ENCODE measurements around the gene TMEM145.

The TMEM145 gene

GRCh38 chr19:42272535-42272897 lies 40.6 kb upstream of the TMEM145 start:
- Histone ChIP-seq H3K4me1 (ENCODE audit: control insufficient read depth, insufficient read depth, low read length) (peaks cover 29% of the 10 kb centered on the region), H3K9ac (ENCODE audit: low read length) (no peak overlapping the region), H3K27me3 (ENCODE audit: control insufficient read depth, insufficient read depth, low read length) (no peaks in the 10 kb centered on the region), H3K4me3 (ENCODE audit: low read length) (no peak overlapping the region), H3K36me3 (ENCODE audit: control insufficient read depth, insufficient read depth, low read length) (peaks cover 13% of the 10 kb centered on the region), H3K27ac (ENCODE audit: low read depth, low read length) (no peak overlapping the region)

DNA sequence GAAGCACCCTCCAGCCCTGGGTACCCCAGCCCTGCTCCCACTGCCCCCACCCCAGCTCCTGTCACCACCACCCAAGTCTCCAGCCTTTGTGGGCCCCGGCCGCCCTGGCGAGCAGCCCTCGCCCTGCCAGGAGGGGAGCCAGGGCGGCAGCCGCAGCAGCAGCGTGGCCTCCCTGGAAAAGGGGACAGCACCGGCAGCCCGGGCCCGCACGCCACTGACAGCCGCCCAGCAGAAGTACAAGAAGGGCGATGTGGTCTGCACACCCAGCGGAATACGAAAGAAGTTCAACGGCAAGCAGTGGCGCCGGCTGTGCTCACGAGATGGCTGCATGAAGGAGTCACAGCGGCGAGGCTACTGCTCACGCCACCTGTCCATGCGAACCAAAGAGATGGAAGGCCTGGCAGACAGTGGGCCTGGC lies 40.1 kb upstream of the TMEM145 start:
- Histone ChIP-seq H3K27ac (ENCODE audit: low read depth, low read length) (no peak overlapping the region), H3K27me3 (ENCODE audit: control insufficient read depth, insufficient read depth, low read length) (no peaks in the 10 kb centered on the region), H3K36me3 (ENCODE audit: control insufficient read depth, insufficient read depth, low read length) (peaks cover 13% of the 10 kb centered on the region), H3K4me1 (ENCODE audit: control insufficient read depth, insufficient read depth, low read length) (peaks cover 30% of the 10 kb centered on the region), H3K4me3 (ENCODE audit: low read length) (no peak overlapping the region), H3K9ac (ENCODE audit: low read length) (no peak overlapping the region)

- peaks cover 13% of the 10 kb centered on the region for H3K36me3 ChIP-seq (ENCODE audit: control insufficient read depth, insufficient read depth, low read length)
- peaks cover 35% of the 10 kb centered on the region for H3K4me1 ChIP-seq (ENCODE audit: control insufficient read depth, insufficient read depth, low read length)
- H3K27me3 ChIP-seq (ENCODE audit: control insufficient read depth, insufficient read depth, low read length): no peaks in the 10 kb centered on the region
- H3K4me3 ChIP-seq (ENCODE audit: low read length): no peak overlapping the region
- H3K27ac ChIP-seq (ENCODE audit: low read depth, low read length): no peak overlapping the region
- no peak overlapping the region for H3K9ac ChIP-seq (ENCODE audit: low read length)
Observed at GRCh38 chr19:42273407-42274064, 39.6 kb upstream of the TMEM145 start.

DNA sequence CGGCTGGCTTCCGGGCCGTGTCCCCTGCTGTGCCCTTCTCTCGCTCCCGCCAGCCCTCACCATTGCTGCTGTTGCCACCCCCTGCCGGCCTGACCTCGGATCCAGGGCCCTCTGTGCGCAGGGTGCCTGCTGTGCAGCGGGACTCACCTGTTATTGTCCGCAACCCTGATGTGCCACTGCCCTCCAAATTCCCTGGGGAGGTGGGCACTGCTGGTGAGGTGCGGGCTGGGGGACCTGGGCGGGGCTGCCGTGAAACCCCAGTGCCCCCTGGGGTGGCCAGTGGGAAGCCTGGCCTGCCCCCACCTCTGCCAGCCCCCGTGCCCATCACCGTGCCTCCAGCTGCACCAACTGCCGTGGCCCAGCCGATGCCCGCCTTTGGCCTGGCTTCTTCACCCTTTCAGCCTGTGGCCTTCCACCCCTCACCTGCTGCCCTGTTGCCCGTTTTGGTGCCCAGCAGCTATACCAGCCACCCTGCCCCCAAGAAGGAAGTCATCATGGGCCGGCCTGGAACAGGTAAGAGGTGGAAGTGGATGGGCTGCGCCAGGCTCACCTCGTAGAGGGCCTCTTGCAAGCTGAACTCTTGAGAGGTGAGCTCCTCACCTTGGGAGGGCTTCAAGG lies 38.9 kb upstream of the TMEM145 start:
- no peak overlapping the region for H3K27ac ChIP-seq (ENCODE audit: low read depth, low read length)
- no peak overlapping the region for H3K9ac ChIP-seq (ENCODE audit: low read length)
- H3K27me3 ChIP-seq (ENCODE audit: control insufficient read depth, insufficient read depth, low read length): no peaks in the 10 kb centered on the region
- H3K4me3 ChIP-seq (ENCODE audit: low read length): no peak overlapping the region
- H3K36me3 ChIP-seq (ENCODE audit: control insufficient read depth, insufficient read depth, low read length): peaks cover 13% of the 10 kb centered on the region
- H3K4me1 ChIP-seq (ENCODE audit: control insufficient read depth, insufficient read depth, low read length): peaks cover 42% of the 10 kb centered on the region

- Histone ChIP-seq H3K27ac (ENCODE audit: low read depth, low read length) (no peak overlapping the region), H3K4me1 (ENCODE audit: control insufficient read depth, insufficient read depth, low read length) (peaks cover 41% of the 10 kb centered on the region), H3K36me3 (ENCODE audit: control insufficient read depth, insufficient read depth, low read length) (peaks cover 13% of the 10 kb centered on the region), H3K27me3 (ENCODE audit: control insufficient read depth, insufficient read depth, low read length) (no peaks in the 10 kb centered on the region), H3K4me3 (ENCODE audit: low read length) (no peak overlapping the region), H3K9ac (ENCODE audit: low read length) (no peak overlapping the region)
Observed at GRCh38 chr19:42275103-42275502, 38.0 kb upstream of the TMEM145 start.

DNA sequence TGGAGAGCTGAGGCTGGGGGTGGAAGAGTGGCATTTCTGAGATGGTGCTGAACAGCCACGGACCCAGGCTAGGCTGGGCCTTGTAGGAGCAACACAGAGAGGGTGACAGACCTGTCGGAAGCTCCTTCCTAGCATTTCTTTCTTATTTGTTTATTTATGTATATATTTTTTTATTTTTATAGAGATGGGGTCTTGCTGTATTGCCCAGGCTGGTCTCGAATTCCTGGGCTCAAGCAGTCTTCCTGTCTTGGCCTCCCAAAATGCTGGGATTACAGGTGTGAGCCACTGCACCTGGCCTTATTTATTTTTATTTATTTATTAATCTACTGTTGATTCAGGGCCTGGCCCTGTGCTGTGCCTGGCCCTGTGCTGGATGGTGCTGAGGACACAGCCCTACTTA lies 37.6 kb upstream of the TMEM145 start:
- H3K27ac ChIP-seq (ENCODE audit: low read depth, low read length): no peak overlapping the region
- no peaks in the 10 kb centered on the region for H3K27me3 ChIP-seq (ENCODE audit: control insufficient read depth, insufficient read depth, low read length)
- H3K4me1 ChIP-seq (ENCODE audit: control insufficient read depth, insufficient read depth, low read length): peaks cover 36% of the 10 kb centered on the region
- no peak overlapping the region for H3K9ac ChIP-seq (ENCODE audit: low read length)
- H3K4me3 ChIP-seq (ENCODE audit: low read length): no peak overlapping the region
- peaks cover 13% of the 10 kb centered on the region for H3K36me3 ChIP-seq (ENCODE audit: control insufficient read depth, insufficient read depth, low read length)

GRCh38 chr19:42276284-42276683 lies 36.8 kb upstream of the TMEM145 start:
- H3K27ac ChIP-seq (ENCODE audit: low read depth, low read length): no peak overlapping the region
- no peak overlapping the region for H3K9ac ChIP-seq (ENCODE audit: low read length)
- no peaks in the 10 kb centered on the region for H3K27me3 ChIP-seq (ENCODE audit: control insufficient read depth, insufficient read depth, low read length)
- no peak overlapping the region for H3K4me3 ChIP-seq (ENCODE audit: low read length)
- H3K4me1 ChIP-seq (ENCODE audit: control insufficient read depth, insufficient read depth, low read length): peaks cover 30% of the 10 kb centered on the region
- peaks cover 13% of the 10 kb centered on the region for H3K36me3 ChIP-seq (ENCODE audit: control insufficient read depth, insufficient read depth, low read length)

DNA sequence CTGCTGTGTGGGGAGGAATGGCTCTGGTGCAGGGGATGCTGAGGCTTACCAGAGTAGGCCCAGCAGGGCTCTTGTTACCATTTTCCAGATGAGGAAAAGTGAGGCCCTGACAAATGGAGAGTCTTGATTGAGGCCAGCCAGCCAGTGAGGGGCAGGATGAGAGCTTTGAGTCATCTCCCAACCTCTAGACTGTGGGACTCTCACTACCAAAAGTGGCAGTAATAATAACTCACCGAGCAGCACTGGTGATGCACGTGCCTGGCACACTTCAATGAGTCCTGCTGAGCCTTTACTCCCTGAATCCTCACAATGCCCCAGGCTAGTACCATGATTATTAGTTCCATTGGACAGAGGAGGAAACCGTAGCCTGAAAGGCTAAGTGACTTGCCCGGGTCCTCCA lies 36.3 kb upstream of the TMEM145 start:
- Histone ChIP-seq H3K36me3 (ENCODE audit: control insufficient read depth, insufficient read depth, low read length) (peaks cover 13% of the 10 kb centered on the region), H3K4me1 (ENCODE audit: control insufficient read depth, insufficient read depth, low read length) (peaks cover 34% of the 10 kb centered on the region), H3K27me3 (ENCODE audit: control insufficient read depth, insufficient read depth, low read length) (no peaks in the 10 kb centered on the region), H3K27ac (ENCODE audit: low read depth, low read length) (peak overlapping the region; percentile 16), H3K9ac (ENCODE audit: low read length) (no peak overlapping the region), H3K4me3 (ENCODE audit: low read length) (no peak overlapping the region)

- Histone ChIP-seq H3K27ac (ENCODE audit: low read depth, low read length) (peak overlapping the region; percentile 93), H3K36me3 (ENCODE audit: control insufficient read depth, insufficient read depth, low read length) (peaks cover 13% of the 10 kb centered on the region), H3K4me3 (ENCODE audit: low read length) (no peak overlapping the region), H3K9ac (ENCODE audit: low read length) (no peak overlapping the region), H3K4me1 (ENCODE audit: control insufficient read depth, insufficient read depth, low read length) (peaks cover 42% of the 10 kb centered on the region), H3K27me3 (ENCODE audit: control insufficient read depth, insufficient read depth, low read length) (no peaks in the 10 kb centered on the region)
Observed at GRCh38 chr19:42277821-42278451, 35.2 kb upstream of the TMEM145 start.

DNA sequence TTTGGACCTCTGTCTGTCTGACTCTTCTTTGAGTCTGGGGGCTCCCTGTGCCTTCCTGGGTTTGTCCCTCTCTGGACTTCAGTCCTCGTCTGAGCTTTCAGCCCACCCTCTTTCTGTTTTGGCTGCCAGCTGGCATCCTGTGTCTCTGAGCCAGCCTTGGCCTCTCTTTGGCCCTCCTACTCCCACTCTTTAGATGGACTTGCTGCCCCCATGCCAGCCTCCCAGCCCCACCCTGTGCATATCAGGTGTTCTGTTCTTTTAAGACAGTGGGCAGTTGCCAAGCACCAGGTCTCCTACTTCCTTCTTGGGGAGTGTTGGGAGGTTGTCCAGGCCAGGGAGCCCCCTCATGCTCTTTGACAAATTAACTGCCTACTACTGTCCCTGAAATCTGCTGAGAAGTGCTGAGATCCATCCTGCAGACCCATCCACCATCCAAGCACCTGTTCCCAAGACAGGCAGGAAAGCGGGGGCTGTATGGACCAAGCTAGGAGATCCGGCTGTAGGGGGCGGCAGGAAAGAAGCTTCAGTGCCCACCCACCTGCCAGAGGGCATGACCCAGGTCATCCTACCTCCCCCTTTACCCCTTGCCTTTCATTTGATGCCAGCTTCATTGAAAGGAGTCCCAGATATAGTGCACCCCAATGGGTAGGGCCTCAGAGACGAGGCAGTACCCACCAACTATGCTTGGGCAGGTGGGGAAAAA lies 34.5 kb upstream of the TMEM145 start:
- Histone ChIP-seq H3K27me3 (ENCODE audit: control insufficient read depth, insufficient read depth, low read length) (no peaks in the 10 kb centered on the region), H3K4me3 (ENCODE audit: low read length) (peak overlapping the region; percentile 9), H3K4me1 (ENCODE audit: control insufficient read depth, insufficient read depth, low read length) (peaks cover 47% of the 10 kb centered on the region), H3K9ac (ENCODE audit: low read length) (peak overlapping the region; percentile 14), H3K27ac (ENCODE audit: low read depth, low read length) (peak overlapping the region; percentile 93), H3K36me3 (ENCODE audit: control insufficient read depth, insufficient read depth, low read length) (peaks cover 7% of the 10 kb centered on the region)

DNA sequence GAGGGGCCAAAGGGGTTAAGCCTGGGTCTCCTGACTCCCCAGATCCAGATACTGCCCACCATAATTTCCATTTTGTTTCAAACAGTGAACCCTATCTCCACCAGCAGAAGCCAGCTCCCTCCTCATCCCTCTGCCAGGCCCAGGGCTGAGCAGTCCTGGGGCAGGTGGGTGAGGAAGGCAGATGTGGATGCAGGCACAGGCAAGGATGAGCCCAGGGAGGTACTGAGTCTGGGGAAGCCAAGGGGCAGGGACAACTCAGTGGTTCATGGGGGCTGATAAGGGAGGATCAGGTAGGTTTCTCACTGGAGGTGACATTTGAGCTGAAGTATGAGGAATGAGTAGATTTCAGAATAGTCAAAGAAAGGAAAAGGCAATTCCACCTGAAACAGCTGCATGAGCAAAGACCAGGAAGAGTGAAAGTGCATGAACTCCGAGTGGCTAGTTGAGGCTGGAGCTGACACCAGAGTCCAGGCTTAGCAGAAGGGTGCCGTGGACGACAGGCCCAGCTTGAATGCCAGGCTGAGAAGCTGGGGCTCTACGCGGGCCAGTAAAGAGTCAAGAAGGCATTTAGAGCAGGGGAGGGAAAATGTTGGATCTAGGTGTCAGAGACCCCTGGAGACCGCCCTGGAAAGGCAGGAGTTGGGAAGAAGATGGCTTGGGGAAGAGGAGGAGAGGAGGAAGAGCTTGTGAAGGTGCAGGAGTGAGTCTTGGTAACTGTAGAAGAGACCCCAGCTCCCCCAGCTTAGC lies 33.8 kb upstream of the TMEM145 start:
- Histone ChIP-seq H3K4me1 (ENCODE audit: control insufficient read depth, insufficient read depth, low read length) (peaks cover 47% of the 10 kb centered on the region), H3K27ac (ENCODE audit: low read depth, low read length) (peak overlapping the region; percentile 93), H3K9ac (ENCODE audit: low read length) (peak overlapping the region; percentile 14), H3K36me3 (ENCODE audit: control insufficient read depth, insufficient read depth, low read length) (peaks cover under 1% of the 10 kb centered on the region), H3K4me3 (ENCODE audit: low read length) (peak overlapping the region; percentile 82), H3K27me3 (ENCODE audit: control insufficient read depth, insufficient read depth, low read length) (no peaks in the 10 kb centered on the region)
